ENCODE measurements around the gene HTR2A. TPM values are rescaled to one million over a fixed set of nuclear protein-coding genes. Genes with fewer than 3 reads are reported as not detected.

The HTR2A gene
- total RNA-seq, 1 experiment from 2014 or later: not detected

- no peak for DNase-seq (ENCODE audit: low read depth, low spot score)
- Histone ChIP-seq H3K27me3 (ENCODE audit: control insufficient read depth, insufficient read depth, low read length) (no peaks in the 10 kb centered on the region; the same call in 1 of the 2 replicates), H3K4me1 (ENCODE audit: control insufficient read depth, insufficient read depth, low read length) (no peaks in the 10 kb centered on the region), H3K9me3 (ENCODE audit: control insufficient read depth, insufficient read depth, low read depth, low read length) (no peaks in the 10 kb centered on the region), H3K4me3 (ENCODE audit: low read depth in 2 of 2, low read length in 2 of 2) (no peak overlapping the region), H3K27ac (ENCODE audit: low read length) (no peak overlapping the region), H3K36me3 (ENCODE audit: control insufficient read depth, insufficient read depth, low read length) (no peaks in the 10 kb centered on the region)
- ATAC-seq: no peak
- ChIA-PET POLR2A (no interaction called here), CTCF (no interaction called here)
- TF ChIP-seq POLR2AphosphoS5 (IDR thresholded peaks at IDR 0.05; ENCODE audit: low read depth, low read length) (no peak), TCF7L2 (IDR thresholded peaks at IDR 0.05; ENCODE audit: low read depth, low read length) (no peak), REST (IDR thresholded peaks at IDR 0.05; ENCODE audit: insufficient read depth in 1 of 2, low read depth in 2 of 2, low read length in 1 of 2) (no peak), SIN3A (IDR thresholded peaks at IDR 0.05; ENCODE audit: borderline replicate concordance, insufficient read depth, low read depth, low read length) (no peak)
- TF ChIP-seq, protein P1, sequence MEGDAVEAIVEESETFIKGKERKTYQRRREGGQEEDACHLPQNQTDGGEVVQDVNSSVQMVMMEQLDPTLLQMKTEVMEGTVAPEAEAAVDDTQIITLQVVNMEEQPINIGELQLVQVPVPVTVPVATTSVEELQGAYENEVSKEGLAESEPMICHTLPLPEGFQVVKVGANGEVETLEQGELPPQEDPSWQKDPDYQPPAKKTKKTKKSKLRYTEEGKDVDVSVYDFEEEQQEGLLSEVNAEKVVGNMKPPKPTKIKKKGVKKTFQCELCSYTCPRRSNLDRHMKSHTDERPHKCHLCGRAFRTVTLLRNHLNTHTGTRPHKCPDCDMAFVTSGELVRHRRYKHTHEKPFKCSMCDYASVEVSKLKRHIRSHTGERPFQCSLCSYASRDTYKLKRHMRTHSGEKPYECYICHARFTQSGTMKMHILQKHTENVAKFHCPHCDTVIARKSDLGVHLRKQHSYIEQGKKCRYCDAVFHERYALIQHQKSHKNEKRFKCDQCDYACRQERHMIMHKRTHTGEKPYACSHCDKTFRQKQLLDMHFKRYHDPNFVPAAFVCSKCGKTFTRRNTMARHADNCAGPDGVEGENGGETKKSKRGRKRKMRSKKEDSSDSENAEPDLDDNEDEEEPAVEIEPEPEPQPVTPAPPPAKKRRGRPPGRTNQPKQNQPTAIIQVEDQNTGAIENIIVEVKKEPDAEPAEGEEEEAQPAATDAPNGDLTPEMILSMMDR (IDR thresholded peaks at IDR 0.05): no peak
- no TSS peak for BruUV-seq (replicated peaks)
- intact Hi-C loops (cut with micrococcal nuclease; ENCODE audit: unreplicated experiment): no loop called here
- in situ Hi-C loops (cut with HindIII; ENCODE audit: low pct_unique_long_range_greater_than_20kb, low sequenced_read_pairs): no loop called here
Measured at GRCh38 chr13:46885018-46885417, 11.8 kb downstream of the HTR2A start.

- no peaks in the 10 kb centered on the region for H3K36me3 ChIP-seq (ENCODE audit: control insufficient read depth, insufficient read depth, low read length)
- H3K9me3 ChIP-seq (ENCODE audit: control insufficient read depth, insufficient read depth, low read depth, low read length): no peaks in the 10 kb centered on the region
- in situ Hi-C loops (cut with HindIII; ENCODE audit: low pct_unique_long_range_greater_than_20kb, low sequenced_read_pairs): no loop called here
- ATAC-seq (no peak), DNase-seq (ENCODE audit: low read depth, low spot score) (no peak)
- H3K27me3 ChIP-seq (ENCODE audit: control insufficient read depth, insufficient read depth, low read length): no peaks in the 10 kb centered on the region; the same call in 1 of the 2 replicates
- ChIA-PET POLR2A (no interaction called here), CTCF (no interaction called here)
- intact Hi-C loops (cut with micrococcal nuclease; ENCODE audit: unreplicated experiment): no loop called here
- no TSS peak for BruUV-seq (replicated peaks)
- no peak overlapping the region for H3K4me3 ChIP-seq (ENCODE audit: low read depth in 2 of 2, low read length in 2 of 2)
- TF ChIP-seq TCF7L2 (IDR thresholded peaks at IDR 0.05; ENCODE audit: low read depth, low read length) (no peak), REST (IDR thresholded peaks at IDR 0.05; ENCODE audit: insufficient read depth in 1 of 2, low read depth in 2 of 2, low read length in 1 of 2) (no peak), SIN3A (IDR thresholded peaks at IDR 0.05; ENCODE audit: borderline replicate concordance, insufficient read depth, low read depth, low read length) (no peak), POLR2AphosphoS5 (IDR thresholded peaks at IDR 0.05; ENCODE audit: low read depth, low read length) (no peak)
- TF ChIP-seq, protein P1 (IDR thresholded peaks at IDR 0.05): no peak
- H3K27ac ChIP-seq (ENCODE audit: low read length): no peak overlapping the region
- H3K4me1 ChIP-seq (ENCODE audit: control insufficient read depth, insufficient read depth, low read length): no peaks in the 10 kb centered on the region
Measured at GRCh38 chr13:46884531-46884930, 12.3 kb downstream of the HTR2A start.
